ENCODE results near the gene EIF4G1. TPM values are rescaled to one million over a fixed set of nuclear protein-coding genes. Genes with fewer than 3 reads are reported as not detected.

EIF4G1 gene
- total RNA-seq, 1 donor from 2014 or later: 403 TPM

DNA sequence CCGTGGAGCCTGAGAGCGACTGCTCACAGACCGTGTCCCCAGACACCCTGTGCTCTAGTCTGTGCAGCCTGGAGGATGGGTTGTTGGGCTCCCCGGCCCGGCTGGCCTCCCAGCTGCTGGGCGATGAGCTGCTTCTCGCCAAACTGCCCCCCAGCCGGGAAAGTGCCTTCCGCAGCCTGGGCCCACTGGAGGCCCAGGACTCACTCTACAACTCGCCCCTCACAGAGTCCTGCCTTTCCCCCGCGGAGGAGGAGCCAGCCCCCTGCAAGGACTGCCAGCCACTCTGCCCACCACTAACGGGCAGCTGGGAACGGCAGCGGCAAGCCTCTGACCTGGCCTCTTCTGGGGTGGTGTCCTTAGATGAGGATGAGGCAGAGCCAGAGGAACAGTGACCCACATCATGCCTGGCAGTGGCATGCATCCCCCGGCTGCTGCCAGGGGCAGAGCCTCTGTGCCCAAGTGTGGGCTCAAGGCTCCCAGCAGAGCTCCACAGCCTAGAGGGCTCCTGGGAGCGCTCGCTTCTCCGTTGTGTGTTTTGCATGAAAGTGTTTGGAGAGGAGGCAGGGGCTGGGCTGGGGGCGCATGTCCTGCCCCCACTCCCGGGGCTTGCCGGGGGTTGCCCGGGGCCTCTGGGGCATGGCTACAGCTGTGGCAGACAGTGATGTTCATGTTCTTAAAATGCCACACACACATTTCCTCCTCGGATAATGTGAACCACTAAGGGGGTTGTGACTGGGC lies 30.3 kb downstream of the EIF4G1 start:
- DNase-seq (ENCODE audit: low spot score): no peak
- TF ChIP-seq, protein P1, sequence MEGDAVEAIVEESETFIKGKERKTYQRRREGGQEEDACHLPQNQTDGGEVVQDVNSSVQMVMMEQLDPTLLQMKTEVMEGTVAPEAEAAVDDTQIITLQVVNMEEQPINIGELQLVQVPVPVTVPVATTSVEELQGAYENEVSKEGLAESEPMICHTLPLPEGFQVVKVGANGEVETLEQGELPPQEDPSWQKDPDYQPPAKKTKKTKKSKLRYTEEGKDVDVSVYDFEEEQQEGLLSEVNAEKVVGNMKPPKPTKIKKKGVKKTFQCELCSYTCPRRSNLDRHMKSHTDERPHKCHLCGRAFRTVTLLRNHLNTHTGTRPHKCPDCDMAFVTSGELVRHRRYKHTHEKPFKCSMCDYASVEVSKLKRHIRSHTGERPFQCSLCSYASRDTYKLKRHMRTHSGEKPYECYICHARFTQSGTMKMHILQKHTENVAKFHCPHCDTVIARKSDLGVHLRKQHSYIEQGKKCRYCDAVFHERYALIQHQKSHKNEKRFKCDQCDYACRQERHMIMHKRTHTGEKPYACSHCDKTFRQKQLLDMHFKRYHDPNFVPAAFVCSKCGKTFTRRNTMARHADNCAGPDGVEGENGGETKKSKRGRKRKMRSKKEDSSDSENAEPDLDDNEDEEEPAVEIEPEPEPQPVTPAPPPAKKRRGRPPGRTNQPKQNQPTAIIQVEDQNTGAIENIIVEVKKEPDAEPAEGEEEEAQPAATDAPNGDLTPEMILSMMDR (IDR thresholded peaks at IDR 0.05): no peak
- Mint-ChIP-seq H3K36me3 (ENCODE audit: low read depth) (peaks cover 13% of the 10 kb centered on the region), H3K9me3 (ENCODE audit: low read depth) (no peaks in the 10 kb centered on the region), H3K27ac (ENCODE audit: unreplicated experiment) (no peak overlapping the region), H3K27me3 (ENCODE audit: low read depth) (no peaks in the 10 kb centered on the region), H3K4me3 (ENCODE audit: unreplicated experiment) (no peak overlapping the region), H3K4me1 (ENCODE audit: low read depth) (peaks cover 29% of the 10 kb centered on the region)

DNA sequence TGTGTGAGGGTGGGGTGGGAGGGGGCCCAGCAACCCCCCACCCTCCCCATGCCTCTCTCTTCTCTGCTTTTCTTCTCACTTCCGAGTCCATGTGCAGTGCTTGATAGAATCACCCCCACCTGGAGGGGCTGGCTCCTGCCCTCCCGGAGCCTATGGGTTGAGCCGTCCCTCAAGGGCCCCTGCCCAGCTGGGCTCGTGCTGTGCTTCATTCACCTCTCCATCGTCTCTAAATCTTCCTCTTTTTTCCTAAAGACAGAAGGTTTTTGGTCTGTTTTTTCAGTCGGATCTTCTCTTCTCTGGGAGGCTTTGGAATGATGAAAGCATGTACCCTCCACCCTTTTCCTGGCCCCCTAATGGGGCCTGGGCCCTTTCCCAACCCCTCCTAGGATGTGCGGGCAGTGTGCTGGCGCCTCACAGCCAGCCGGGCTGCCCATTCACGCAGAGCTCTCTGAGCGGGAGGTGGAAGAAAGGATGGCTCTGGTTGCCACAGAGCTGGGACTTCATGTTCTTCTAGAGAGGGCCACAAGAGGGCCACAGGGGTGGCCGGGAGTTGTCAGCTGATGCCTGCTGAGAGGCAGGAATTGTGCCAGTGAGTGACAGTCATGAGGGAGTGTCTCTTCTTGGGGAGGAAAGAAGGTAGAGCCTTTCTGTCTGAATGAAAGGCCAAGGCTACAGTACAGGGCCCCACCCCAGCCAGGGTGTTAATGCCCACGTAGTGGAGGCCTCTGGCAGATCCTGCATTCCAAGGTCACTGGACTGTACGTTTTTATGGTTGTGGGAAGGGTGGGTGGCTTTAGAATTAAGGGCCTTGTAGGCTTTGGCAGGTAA lies 31.1 kb downstream of the EIF4G1 start:
- H3K9me3 Mint-ChIP-seq (ENCODE audit: low read depth): no peaks in the 10 kb centered on the region
- H3K4me1 Mint-ChIP-seq (ENCODE audit: low read depth): peaks cover 29% of the 10 kb centered on the region
- no peak for DNase-seq (ENCODE audit: low spot score)
- TF ChIP-seq, protein P1 (IDR thresholded peaks at IDR 0.05): peak; percentile 76
- no peaks in the 10 kb centered on the region for H3K27me3 Mint-ChIP-seq (ENCODE audit: low read depth)
- peak overlapping the region; percentile 77 for H3K27ac Mint-ChIP-seq (ENCODE audit: unreplicated experiment)
- no peak overlapping the region for H3K4me3 Mint-ChIP-seq (ENCODE audit: unreplicated experiment)
- H3K36me3 Mint-ChIP-seq (ENCODE audit: low read depth): peaks cover 13% of the 10 kb centered on the region

DNA sequence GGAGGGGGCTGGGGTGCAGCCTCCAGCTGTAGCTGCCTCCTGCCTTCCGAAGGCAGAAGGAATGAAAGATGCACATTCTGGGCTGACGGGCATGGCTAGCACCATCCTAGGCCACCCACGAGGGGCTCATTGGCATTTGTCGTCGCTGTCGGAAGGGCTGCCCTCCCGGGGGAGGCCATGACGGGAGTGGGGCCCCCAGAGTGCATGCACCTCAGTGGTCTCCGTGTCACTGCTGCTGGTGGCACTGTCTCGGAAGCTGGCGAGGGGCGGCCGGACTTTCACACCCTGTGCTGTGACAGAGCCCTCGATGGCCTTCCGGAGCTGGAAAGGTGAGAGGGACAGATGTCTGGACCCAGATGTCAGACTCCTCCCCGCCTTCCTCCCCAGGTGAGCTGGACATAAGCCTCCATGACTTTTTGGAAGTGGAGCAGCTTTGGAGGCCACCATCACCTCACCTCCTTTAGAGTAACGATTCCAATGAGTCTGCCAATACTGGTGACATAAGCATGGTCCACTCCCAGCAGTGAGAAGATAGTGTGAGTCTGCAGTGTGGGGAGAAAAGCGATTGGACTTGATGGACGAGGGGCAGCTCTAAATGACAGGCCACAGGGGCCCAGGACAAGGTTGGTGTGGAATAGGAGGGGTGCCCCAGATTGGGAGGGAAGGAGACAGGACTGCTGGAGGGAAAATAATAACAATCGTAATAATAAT lies 32.2 kb downstream of the EIF4G1 start:
- H3K9me3 Mint-ChIP-seq (ENCODE audit: low read depth): no peaks in the 10 kb centered on the region
- peaks cover 26% of the 10 kb centered on the region for H3K4me1 Mint-ChIP-seq (ENCODE audit: low read depth)
- no peak overlapping the region for H3K4me3 Mint-ChIP-seq (ENCODE audit: unreplicated experiment)
- H3K27me3 Mint-ChIP-seq (ENCODE audit: low read depth): no peaks in the 10 kb centered on the region
- H3K27ac Mint-ChIP-seq (ENCODE audit: unreplicated experiment): no peak overlapping the region
- TF ChIP-seq, protein P1 (IDR thresholded peaks at IDR 0.05): no peak
- H3K36me3 Mint-ChIP-seq (ENCODE audit: low read depth): peaks cover 13% of the 10 kb centered on the region
- DNase-seq (ENCODE audit: low spot score): no peak

DNA sequence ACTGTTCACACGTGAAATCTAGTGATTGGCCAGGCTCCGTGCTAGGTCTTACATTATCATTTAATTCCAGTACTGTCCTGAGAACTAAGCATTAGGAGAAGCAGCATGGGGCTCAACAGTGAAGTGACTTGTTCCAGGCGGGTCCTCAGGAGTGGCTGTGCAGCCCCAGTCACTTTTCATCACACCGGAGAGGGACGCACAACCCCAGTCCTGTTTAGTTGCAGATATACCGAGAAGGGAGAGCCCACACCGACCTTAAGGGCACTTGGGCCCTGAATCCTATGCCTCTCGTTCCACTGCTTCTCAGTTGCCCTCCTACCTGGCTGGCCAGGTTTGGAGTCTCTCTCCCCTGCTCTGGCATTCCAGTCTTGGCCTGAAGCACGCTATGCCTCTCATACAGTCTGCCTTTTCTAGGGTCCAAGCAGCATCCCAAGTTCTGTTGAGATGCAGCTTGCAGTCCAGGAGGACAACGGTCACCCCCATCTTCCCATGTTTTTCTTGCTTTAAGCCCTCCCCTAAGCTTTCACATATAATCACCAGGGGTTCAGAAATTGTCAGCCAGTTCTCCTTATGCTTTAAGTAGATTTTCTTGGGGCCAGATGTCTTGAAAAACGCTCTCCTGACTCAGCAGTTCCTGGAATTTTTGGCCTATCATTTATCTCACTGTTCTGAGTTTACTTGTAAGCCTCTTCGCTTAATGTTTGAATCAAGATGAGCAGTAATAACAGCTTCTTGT lies 33.1 kb downstream of the EIF4G1 start:
- peaks cover 14% of the 10 kb centered on the region for H3K36me3 Mint-ChIP-seq (ENCODE audit: low read depth)
- no peak overlapping the region for H3K27ac Mint-ChIP-seq (ENCODE audit: unreplicated experiment)
- TF ChIP-seq, protein P1 (IDR thresholded peaks at IDR 0.05): no peak
- no peaks in the 10 kb centered on the region for H3K27me3 Mint-ChIP-seq (ENCODE audit: low read depth)
- no peaks in the 10 kb centered on the region for H3K9me3 Mint-ChIP-seq (ENCODE audit: low read depth)
- peaks cover 26% of the 10 kb centered on the region for H3K4me1 Mint-ChIP-seq (ENCODE audit: low read depth)
- DNase-seq (ENCODE audit: low spot score): no peak
- H3K4me3 Mint-ChIP-seq (ENCODE audit: unreplicated experiment): no peak overlapping the region
